HL-60 (cell line): Measurements from ENCODE around the gene TRMT44.

Experiments used
- DNase-seq, 2 experiments: peaks; one replicate each; pipeline ENCODE4 v3.0.0-alpha.2; 2010 to 2020; ENCODE audit warnings: low read depth in 1 of 2, low spot score in 1 of 2
- H3K27ac ChIP-seq: fragments of 250-450 bp; sonication (Bioruptor Pico); replicated peaks from 2 replicates; pipeline ENCODE4 v1.5.1; 2020; ENCODE audit warnings: mild to moderate bottlenecking, moderate library complexity
- H3K27me3 ChIP-seq: fragments of 250-450 bp; sonication (Bioruptor Pico); 2 replicates; pipeline ENCODE4 v1.5.1; 2021; ENCODE audit warnings: mild to moderate bottlenecking, moderate library complexity; ENCODE audit not compliant: insufficient read depth, poor library complexity, severe bottlenecking
- H3K4me3 ChIP-seq: replicated peaks from 2 replicates; pipeline ENCODE4 v1.5.1; 2011; ENCODE audit warnings: mild to moderate bottlenecking, control low read depth, low read length; ENCODE audit not compliant: insufficient read depth
- CTCF ChIP-seq: IDR thresholded peaks from one replicate; pipeline ENCODE4 v1.5.1; 2011; ENCODE audit warnings: low read length, control low read depth, inconsistent platforms; ENCODE audit not compliant: insufficient read depth
- GABPA ChIP-seq: IDR thresholded peaks from 2 replicates; pipeline ENCODE4 v1.6.1; 2012; ENCODE audit warnings: low read depth
- POLR2AphosphoS5 ChIP-seq: IDR thresholded peaks from 2 replicates; pipeline ENCODE4 v1.6.1; 2012; ENCODE audit warnings: low read depth
- REST ChIP-seq: IDR thresholded peaks from 2 replicates; pipeline ENCODE4 v1.6.1; 2012; ENCODE audit warnings: low read depth; ENCODE audit not compliant: insufficient replicate concordance
- SPI1 ChIP-seq: IDR thresholded peaks from 2 replicates; pipeline ENCODE4 v1.6.1; 2012; ENCODE audit warnings: low read depth, mild to moderate bottlenecking, borderline replicate concordance

TRMT44 gene

GRCh38 chr4:8392591-8393190 lies 47.9 kb upstream of the TRMT44 start:
- TF ChIP-seq REST = no peak
- TF ChIP-seq POLR2AphosphoS5 = no peak
- Histone ChIP-seq H3K27ac (no peak overlapping the region), H3K4me3 (no peak overlapping the region), H3K27me3 (no peaks in the 10 kb centered on the region)
- DNase-seq = no peak

- no peak for DNase-seq
- H3K27me3 ChIP-seq = no peaks in the 10 kb centered on the region
- no peak for TF ChIP-seq CTCF
- no peak for TF ChIP-seq GABPA
- TF ChIP-seq REST = no peak
- TF ChIP-seq POLR2AphosphoS5 = no peak
- no peak overlapping the region for H3K27ac ChIP-seq
- no peak overlapping the region for H3K4me3 ChIP-seq
Observed at GRCh38 chr4:8393593-8394038, 47.0 kb upstream of the TRMT44 start.

GRCh38 chr4:8394061-8394519 lies 46.5 kb upstream of the TRMT44 start:
- no peak overlapping the region for H3K27ac ChIP-seq
- no peak overlapping the region for H3K4me3 ChIP-seq
- no peaks in the 10 kb centered on the region for H3K27me3 ChIP-seq
- no peak for DNase-seq
- TF ChIP-seq POLR2AphosphoS5 (no peak), GABPA (no peak), CTCF (no peak), SPI1 (no peak), REST (no peak)
